Fibroblast of the aortic adventitia (primary cell): Measurements from ENCODE around the gene DIP2C. TPM values are rescaled to one million over a fixed set of nuclear protein-coding genes. Genes with fewer than 3 reads are reported as not detected.
"Not testable (repeated sequence)": the region's sequence is repeated elsewhere in the genome, so short reads cannot be mapped to it uniquely, and the experiment has no call there.

Experiments used
- DNase-seq: peaks from one replicate; pipeline ENCODE4 v3.0.0-alpha.2; 2010; ENCODE audit warnings: low read depth
- H3K4me3 ChIP-seq: 2 replicates; pipeline ENCODE4 v1.5.1; 2011; ENCODE audit warnings: low read depth, mild to moderate bottlenecking, control low read depth, low read length, moderate library complexity
- CTCF ChIP-seq: IDR thresholded peaks from 2 replicates; pipeline ENCODE4 v1.5.1; 2011; ENCODE audit warnings: mild to moderate bottlenecking, low read length, control low read depth, inconsistent platforms; ENCODE audit not compliant: insufficient read depth
- total RNA-seq: library from RNA; depleted of rRNA; stranded (reverse); fragments of >200 nt; gene quantifications from 2 replicates; pipeline ENCODE4 v1.2.3, GENCODE V29; 2012; ENCODE audit warnings: low replicate concordance

DIP2C gene
- total RNA-seq, 1 donor: 15.7 TPM

- no peak for TF ChIP-seq CTCF
- no peak overlapping the region for H3K4me3 ChIP-seq
- no peak for DNase-seq
Observed at GRCh38 chr10:427761-428519, 261.5 kb downstream of the DIP2C start.

GRCh38 chr10:425365-425764, 264.1 kb downstream of the DIP2C start:
- not testable (repeated sequence) for DNase-seq, H3K4me3 ChIP-seq

GRCh38 chr10:424724-425123, 264.7 kb downstream of the DIP2C start:
- DNase-seq, H3K4me3 ChIP-seq: not testable (repeated sequence)

- TF ChIP-seq CTCF: no peak
- no peak for DNase-seq
- H3K4me3 ChIP-seq: no peak overlapping the region
Observed at GRCh38 chr10:423178-423577, 266.3 kb downstream of the DIP2C start.

- DNase-seq: no peak
- no peak for TF ChIP-seq CTCF
- no peak overlapping the region for H3K4me3 ChIP-seq
Observed at GRCh38 chr10:422675-423074, 266.8 kb downstream of the DIP2C start.

- no peak overlapping the region for H3K4me3 ChIP-seq
- no peak for TF ChIP-seq CTCF
- no peak for DNase-seq
Observed at GRCh38 chr10:422241-422640, 267.2 kb downstream of the DIP2C start.

GRCh38 chr10:421170-421569, 268.3 kb downstream of the DIP2C start:
- no peak overlapping the region for H3K4me3 ChIP-seq
- DNase-seq: peak; percentile 63
- TF ChIP-seq CTCF: peak; percentile 43
